Astrocyte of the hippocampus (primary cell): ENCODE results near the gene PTPRG.
"Not testable (repeated sequence)": the region's sequence is repeated elsewhere in the genome, so short reads cannot be mapped to it uniquely, and the experiment has no call there.

Experiments
- DNase-seq: peaks from one replicate; pipeline ENCODE4 v3.0.0; 2011; ENCODE audit warnings: low read depth, low spot score

The PTPRG gene

GRCh38 chr3:62007036-62007435 is 445.7 kb downstream of the PTPRG start:
- peak; percentile 92 for DNase-seq

- no peak for DNase-seq
These were observed 449.6 kb downstream of the PTPRG start for GRCh38 chr3:62010989-62011388.

DNA sequence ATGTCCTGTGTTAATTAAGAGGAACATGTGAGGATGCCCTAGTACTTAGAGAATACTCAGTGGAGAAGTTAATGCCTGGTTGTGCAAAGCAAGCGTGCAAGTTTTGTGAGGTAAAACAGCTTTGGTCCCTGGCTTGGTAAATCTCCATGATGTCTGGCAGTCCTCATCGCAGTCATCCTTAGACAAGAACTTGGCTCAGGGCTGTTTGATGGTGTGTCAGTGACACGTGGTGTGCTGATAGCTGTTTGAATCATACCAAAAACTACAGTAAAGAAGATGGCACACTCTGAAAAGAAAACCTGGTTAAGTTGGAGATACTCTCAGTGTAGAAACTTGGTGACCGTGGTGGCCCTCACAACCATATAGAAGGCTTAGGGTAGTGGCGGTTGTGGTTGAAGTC is 450.3 kb downstream of the PTPRG start:
- DNase-seq, result no peak

GRCh38 chr3:62013951-62014350 is 452.6 kb downstream of the PTPRG start:
- no peak for DNase-seq

- no peak for DNase-seq
These were observed 453.7 kb downstream of the PTPRG start for GRCh38 chr3:62015111-62015510.

DNA sequence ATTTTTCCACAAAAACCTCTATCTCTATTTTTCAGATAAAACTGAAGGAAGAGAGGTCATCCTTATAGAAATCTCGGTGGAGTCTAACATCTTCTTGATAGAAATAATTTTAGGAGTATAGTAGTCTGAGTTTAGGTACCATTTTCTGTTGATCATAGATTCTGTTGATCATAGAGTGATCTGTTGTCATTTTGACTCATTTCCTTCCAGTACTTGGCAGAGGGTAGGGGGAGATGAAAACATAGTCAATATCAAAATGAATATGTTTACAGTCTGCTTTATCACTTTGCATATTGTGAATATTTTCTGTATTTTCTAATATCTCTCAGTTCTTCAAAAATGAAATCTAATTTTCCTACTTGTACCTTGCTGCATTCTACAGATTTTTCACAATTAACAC is 458.5 kb downstream of the PTPRG start:
- no peak for DNase-seq

DNA sequence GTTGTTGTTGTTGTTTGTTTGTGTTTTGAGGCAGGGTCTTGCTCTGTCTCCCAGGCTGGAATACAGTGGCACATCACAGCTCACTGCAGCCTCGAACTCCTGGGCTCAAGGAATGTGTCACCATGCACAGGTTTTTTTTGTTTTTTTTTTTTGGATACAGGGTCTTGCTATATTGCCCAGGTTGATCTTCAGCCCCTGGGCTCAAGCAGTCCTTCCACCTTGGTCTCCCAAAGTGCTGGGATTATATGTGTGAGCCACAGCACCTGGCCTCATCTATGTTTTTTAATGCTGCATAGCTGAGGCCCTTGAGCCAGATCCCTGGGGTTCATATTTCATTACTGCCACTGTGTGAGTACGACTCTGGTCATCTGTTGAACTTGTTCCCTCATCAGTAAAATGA is 459.3 kb downstream of the PTPRG start:
- no peak for DNase-seq

DNA sequence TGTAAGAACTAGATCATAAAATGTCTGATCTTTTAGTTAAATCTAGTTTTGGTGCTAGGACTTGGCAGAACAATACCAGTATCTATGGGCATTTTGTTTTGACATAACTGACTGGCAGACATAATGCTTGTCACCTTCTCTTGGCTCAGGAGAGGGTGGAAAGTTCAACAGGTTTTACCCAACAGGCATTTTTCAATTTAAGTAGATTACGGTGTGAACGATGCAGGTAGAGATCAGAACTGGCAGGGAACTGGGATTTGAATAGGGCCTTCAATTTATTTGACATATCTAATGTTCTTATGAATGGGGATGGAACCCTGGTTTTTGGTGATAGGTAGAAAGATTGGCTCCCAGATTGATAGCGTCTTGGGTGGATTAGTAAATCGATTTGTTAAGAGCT is 460.9 kb downstream of the PTPRG start:
- no peak for DNase-seq

DNA sequence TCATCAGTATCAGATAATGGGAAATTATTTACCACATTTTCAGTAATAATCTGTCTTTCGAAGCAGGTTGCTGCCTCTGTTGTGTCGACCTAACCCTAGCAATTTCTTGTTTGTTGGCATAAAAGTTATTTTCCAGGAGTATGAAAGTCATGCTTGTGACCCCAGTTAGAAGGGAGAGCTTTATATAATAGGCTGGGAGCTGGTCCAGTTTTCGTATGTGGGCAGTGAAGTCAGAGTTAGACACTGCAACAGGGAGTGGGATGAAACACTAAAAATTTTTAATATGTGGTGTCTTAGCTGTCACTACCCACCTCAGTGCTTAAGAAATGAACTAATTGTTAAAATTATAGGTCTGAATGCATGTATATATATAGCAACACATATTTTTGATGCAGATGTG is 463.5 kb downstream of the PTPRG start:
- DNase-seq, result no peak

DNA sequence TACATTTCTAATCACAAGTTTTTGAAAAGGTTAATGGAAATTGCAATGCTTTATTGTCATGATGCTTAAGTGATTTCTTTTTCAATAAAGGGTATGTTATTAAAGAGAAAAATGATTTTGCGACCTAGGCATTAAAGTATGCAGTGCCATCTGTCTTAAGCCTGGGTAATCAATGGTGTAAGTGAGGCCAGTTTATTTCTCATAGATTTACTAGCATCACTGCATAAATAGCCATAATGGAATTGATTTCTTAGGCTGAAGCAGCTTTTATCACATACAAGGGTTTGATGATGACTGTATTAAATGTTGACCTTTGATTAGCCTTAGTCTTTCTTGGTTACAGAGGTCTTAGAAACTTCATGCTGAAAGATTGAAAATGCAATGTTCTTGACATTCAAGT is 464.5 kb downstream of the PTPRG start:
- DNase-seq, result no peak

- peak; percentile 30 for DNase-seq
These were observed 465.9 kb downstream of the PTPRG start for GRCh38 chr3:62027241-62027640.

- peak; percentile 81 for DNase-seq
These were observed 466.4 kb downstream of the PTPRG start for GRCh38 chr3:62027796-62028195.

GRCh38 chr3:62028236-62028635 is 466.9 kb downstream of the PTPRG start:
- peak; percentile 55 for DNase-seq

- no peak for DNase-seq
These were observed 471.4 kb downstream of the PTPRG start for GRCh38 chr3:62032738-62033137.

DNA sequence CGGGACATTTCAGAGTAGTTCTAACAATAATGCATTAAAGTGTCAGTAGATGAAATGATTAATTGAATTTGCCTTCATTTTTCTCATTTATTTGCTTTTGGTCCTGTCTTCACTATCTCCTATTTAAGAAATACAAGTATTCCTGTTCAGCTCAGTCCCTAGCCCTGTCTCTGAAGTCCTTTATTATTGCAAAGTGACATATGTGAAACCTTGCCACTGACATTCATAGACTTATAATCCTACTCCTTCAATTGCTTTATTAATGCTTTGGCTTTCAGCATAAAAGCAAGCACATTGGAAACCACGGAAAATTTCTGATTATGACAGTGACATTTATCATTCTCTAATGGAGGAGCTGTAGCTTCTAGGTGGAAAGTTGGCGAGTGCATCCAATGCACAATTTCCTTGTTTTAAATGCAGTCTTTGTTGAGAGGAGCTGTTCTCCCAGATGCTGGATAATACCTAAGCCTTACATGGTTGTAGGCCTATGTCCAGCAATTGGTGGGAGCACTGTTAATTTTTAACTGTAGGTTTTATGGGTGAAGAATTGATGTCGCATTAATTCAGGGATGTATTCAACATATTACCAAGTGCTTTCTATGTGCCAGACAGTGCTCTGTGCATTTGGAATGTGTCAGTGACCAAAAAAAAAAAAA is 474.2 kb downstream of the PTPRG start:
- DNase-seq, result no peak

- DNase-seq, result no peak
These were observed 475.4 kb downstream of the PTPRG start for GRCh38 chr3:62036726-62037125.

DNA sequence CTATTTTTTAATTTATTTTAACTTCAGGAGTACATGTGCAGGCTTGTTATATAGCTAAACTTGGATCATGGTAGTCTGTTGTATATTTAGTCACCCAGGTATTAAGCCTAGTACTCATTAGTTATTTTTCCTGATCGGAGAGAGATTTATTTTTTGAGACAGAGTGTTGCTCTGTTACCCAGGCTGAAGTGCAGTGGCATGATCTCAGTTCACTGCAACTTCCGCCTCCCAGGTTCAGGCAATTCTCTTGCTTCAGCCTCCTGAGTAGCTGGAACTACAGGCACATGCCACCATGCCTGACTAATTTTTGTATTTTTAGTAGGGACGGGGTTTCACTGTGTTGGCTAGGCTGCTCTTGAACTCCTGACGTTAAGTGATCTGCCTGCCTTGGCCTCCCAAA is 477.4 kb downstream of the PTPRG start:
- DNase-seq, result not testable (repeated sequence)

GRCh38 chr3:62039586-62039985 is 478.2 kb downstream of the PTPRG start:
- no peak for DNase-seq

DNA sequence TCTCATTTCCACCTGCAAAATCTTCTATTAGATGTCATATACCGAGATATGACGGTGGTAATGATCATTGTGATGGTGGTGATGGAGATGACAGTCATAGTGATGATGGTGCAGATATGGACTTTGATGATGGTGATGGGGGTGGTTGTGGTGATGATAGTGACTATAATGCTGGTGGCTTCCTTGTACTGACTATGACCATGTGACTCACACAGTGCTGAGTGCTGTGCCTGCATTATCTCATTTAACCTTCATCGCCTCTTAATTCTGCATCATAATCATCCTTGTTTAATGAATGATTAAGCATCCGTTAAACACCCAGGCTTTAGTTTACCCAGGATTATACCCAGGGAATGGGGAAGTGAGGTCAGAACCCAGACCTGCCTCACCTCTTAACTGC is 480.3 kb downstream of the PTPRG start:
- DNase-seq, result no peak

DNA sequence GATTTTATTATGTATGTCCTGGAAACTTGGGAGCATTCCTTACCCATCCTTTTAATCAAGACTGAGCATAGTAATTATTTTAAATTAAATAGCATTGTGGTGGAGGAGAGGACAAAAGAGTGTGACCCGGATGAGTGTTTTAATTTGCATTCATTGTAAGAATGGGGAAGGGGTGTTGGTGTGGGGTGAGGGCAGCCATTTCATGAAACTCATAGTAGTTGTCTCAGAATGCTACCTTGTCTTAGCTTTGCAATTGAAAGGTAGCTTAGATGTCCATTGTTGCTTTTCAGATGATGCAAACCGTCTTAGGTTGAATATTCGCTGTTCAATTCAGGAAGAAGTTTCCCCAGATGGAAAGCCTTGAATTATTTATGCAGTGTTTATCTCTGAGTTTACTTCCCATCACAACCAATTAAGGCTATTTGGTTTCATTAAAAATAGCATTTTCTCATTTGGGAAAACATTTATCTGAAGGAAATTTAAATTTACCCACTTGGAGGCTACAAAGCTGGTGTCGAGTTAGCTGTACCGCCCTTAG is 483.6 kb downstream of the PTPRG start:
- no peak for DNase-seq

- peak; percentile 81 for DNase-seq
These were observed 485.0 kb downstream of the PTPRG start for GRCh38 chr3:62046326-62046725.

GRCh38 chr3:62048577-62048976 is 487.2 kb downstream of the PTPRG start:
- no peak for DNase-seq

- DNase-seq, result peak; percentile 60
These were observed 487.7 kb downstream of the PTPRG start for GRCh38 chr3:62049033-62049432.

DNA sequence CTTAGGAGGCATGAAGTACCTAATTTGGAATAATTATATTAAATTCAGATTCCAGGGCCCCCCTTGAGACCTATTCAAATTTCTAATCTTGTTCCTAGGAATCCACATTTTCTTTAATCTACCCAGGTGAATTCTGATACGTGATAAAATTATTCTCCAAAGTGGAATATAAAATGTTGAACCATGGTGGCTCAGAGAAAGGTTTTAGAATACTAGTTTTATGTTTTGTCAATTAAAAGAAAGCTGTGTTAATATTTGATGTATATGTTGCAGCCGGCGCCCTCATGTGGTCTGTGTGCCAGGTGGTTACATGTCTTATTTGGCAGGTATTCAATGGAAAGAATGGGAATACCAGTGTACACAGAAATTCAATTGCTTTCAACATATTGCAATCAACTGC is 490.1 kb downstream of the PTPRG start:
- peak; percentile 28 for DNase-seq
